MG63 (cell line): ENCODE measurements around the gene GNPTAB. TPM values are rescaled to one million over a fixed set of nuclear protein-coding genes. Genes with fewer than 3 reads are reported as not detected.
A peak's percentile ranks its signal among the peaks of the same experiment; 100 is the strongest.
"Not testable (repeated sequence)": the region's sequence is repeated elsewhere in the genome, so short reads cannot be mapped to it uniquely, and the experiment has no call there.

Experiments
- DNase-seq: peaks from one replicate; pipeline ENCODE4 v3.0.0-alpha.2; 2020
- H3K27me3 ChIP-seq: fragments of 250-450 bp; sonication (Bioruptor Pico); 2 replicates; pipeline ENCODE4 v1.5.1; 2020; ENCODE audit warnings: mild to moderate bottlenecking, moderate library complexity
- H3K36me3 ChIP-seq: fragments of 250-450 bp; sonication (Bioruptor Pico); 2 replicates; pipeline ENCODE4 v1.5.1; 2020; ENCODE audit warnings: mild to moderate bottlenecking, moderate library complexity
- H3K4me3 ChIP-seq: fragments of 250-450 bp; sonication (Bioruptor Pico); 2 replicates; pipeline ENCODE4 v1.5.1; 2020; ENCODE audit warnings: mild to moderate bottlenecking, moderate library complexity
- H3K9me3 ChIP-seq: fragments of 250-450 bp; sonication (Bioruptor Pico); 2 replicates; pipeline ENCODE4 v1.5.1; 2020; ENCODE audit warnings: mild to moderate bottlenecking, moderate library complexity
- total RNA-seq: library from RNA; depleted of rRNA; stranded (reverse); fragments of >200 nt; shearing (Covaris generic); gene quantifications from 2 replicates; pipeline ENCODE4 v1.2.3, GENCODE V29; 2014; ENCODE audit warnings: low replicate concordance

GNPTAB gene
- total RNA-seq, 1 experiment from 2014 or later = 4.9 TPM

DNA sequence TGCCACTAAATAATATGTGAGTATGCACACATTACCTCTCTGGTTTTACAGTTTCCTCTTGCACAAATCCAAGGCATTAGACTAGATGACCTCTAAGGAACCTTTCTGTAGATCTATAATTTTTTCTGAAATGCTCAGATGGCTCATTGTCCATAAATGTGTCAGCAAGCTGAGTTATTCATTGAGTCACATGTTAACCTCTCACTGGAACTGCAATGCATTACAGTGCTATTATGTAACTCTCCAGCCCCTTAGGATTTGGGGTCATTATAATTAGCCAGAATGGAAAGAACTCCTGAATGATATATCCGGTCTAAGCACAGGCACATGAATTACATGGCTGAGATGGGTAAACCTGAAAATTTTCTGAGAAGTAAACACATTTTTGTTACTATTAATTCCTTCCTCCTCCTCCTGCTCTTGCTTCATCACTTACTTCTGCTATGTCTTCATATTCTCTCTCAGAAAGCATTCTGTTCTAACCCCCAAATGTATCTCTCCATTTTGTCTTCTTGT is 26.3 kb upstream of the GNPTAB start:
- Histone ChIP-seq H3K36me3 (no peaks in the 10 kb centered on the region), H3K27me3 (no peaks in the 10 kb centered on the region), H3K4me3 (no peak overlapping the region), H3K9me3 (no peaks in the 10 kb centered on the region)
- no peak for DNase-seq

DNA sequence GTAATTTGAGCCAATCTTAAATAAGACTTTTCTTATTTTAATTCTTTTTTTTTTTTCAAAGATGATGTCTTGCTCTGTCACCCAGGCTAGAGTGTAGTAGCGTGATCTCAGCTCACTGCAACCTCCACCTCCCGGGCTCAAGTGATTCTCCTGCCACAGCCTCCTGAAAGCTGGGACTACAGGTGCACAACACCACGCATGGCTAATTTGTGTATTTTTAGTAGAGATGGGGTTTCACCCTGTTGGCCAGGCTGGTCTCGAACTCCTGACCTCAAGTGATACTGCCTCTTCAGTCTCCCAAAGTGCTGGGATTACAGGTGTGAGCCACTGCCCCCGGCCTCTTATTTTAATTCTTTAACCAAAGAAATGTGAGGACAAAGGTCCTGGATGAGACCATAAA is 25.9 kb upstream of the GNPTAB start:
- not testable (repeated sequence) for H3K9me3 ChIP-seq, H3K4me3 ChIP-seq, H3K36me3 ChIP-seq, H3K27me3 ChIP-seq, DNase-seq

DNA sequence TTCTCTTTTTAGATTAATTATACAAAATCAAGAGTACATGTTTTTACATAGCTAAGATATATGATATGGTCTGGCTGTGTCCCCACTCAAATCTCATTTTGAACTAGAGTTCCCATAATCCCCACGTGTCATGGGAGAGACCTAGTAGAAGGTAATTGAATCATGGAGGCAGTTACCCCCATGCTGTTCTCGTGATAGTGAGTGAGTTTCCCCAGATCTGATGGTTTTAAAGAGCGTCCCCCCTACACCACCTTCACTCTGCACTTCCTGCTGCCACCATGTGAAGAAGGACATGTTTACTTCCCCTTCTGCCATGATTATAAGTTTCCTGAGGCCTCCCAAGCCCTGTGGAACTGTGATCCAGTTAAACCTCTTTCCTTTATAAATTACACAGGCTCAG is 25.2 kb upstream of the GNPTAB start:
- no peaks in the 10 kb centered on the region for H3K9me3 ChIP-seq
- no peaks in the 10 kb centered on the region for H3K27me3 ChIP-seq
- H3K4me3 ChIP-seq = no peak overlapping the region
- no peaks in the 10 kb centered on the region for H3K36me3 ChIP-seq
- no peak for DNase-seq

DNA sequence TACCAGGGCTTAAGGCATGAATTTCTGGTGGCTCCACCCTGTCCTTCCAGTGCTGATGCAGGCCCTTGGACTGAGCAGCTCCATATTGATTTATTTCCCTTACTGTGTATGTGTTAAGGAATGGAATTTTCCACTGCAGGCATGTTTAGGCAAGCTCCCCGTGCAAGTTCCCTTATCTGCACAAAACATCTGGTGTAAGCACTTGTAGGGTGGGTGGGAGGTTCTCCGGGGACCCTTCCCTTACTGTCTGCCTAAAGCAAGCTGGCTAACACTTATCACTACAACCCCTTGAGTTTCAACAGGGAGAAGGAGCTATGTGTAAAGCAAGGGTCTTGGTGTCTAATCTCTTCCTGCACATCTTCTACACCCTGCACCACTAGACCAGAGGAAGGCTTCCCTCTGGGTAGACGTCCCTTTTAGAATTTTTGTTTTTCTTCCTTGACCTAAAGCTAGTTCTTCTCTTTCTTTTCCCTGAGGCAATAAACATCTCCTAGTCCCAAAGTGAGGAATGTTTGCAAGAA is 24.7 kb upstream of the GNPTAB start:
- no peak for DNase-seq
- Histone ChIP-seq H3K36me3 (no peaks in the 10 kb centered on the region), H3K27me3 (no peaks in the 10 kb centered on the region), H3K9me3 (no peaks in the 10 kb centered on the region), H3K4me3 (no peak overlapping the region)

DNA sequence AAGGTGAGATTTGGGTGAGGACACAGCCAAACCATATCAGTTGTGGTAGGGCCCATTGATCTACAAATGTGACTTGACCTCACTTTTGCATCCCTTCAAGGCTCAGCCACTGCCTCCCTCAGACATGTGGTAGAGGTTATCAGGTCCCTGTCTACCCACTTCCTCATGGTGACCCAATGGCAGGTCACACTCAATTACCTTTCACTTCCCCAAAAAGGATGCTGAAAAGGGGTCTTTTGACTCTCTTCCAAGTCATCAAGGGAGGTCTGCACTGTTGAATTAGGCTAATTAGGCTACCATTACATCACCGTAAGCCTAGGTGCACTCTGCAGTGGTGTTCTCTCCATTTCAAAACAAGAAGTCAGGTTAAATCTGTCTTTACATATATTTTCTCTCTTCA is 24.0 kb upstream of the GNPTAB start:
- H3K27me3 ChIP-seq = no peaks in the 10 kb centered on the region
- DNase-seq = no peak
- no peaks in the 10 kb centered on the region for H3K36me3 ChIP-seq
- H3K9me3 ChIP-seq = no peaks in the 10 kb centered on the region
- H3K4me3 ChIP-seq = no peak overlapping the region

DNA sequence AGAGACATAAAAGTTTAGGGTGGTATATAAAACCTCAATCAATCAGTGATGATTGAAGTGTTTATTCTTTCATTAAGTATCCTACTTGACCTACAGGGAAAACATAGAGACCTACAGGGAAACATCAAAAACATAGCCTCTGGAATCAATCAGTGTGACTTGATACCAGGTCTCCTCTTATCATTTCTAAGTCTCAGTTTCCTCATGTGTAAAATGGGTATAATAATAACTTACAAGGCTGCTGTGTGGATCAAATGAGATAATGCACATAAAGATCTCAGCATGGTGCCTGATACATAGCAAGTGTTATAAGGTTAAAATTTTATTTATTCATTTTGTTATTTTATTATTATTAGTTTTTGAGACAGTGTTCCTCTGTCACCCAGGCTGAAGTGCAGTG is 22.2 kb upstream of the GNPTAB start:
- Histone ChIP-seq H3K27me3 (no peaks in the 10 kb centered on the region), H3K9me3 (no peaks in the 10 kb centered on the region), H3K4me3 (no peak overlapping the region), H3K36me3 (no peaks in the 10 kb centered on the region)
- DNase-seq = no peak

DNA sequence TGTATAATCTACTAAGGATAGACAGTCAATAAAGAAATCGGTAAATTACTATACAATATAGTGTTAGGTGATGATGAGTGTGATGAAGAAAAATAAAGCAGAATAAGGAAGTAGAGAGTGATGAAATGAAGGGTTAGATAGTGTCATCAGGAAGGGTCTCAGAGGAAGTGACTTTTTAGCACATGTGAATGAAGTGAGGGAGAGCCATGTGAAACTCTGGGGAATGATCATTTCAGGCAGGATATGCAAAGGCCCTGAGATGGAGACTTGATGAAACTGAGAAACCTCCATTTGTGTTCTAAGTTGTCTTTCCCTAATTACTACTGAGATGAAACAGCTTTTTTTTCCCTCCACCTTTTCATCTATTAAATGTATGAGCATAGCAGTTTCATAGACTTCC is 19.4 kb upstream of the GNPTAB start:
- no peaks in the 10 kb centered on the region for H3K9me3 ChIP-seq
- no peaks in the 10 kb centered on the region for H3K36me3 ChIP-seq
- H3K4me3 ChIP-seq = no peak overlapping the region
- DNase-seq = no peak
- no peaks in the 10 kb centered on the region for H3K27me3 ChIP-seq

DNA sequence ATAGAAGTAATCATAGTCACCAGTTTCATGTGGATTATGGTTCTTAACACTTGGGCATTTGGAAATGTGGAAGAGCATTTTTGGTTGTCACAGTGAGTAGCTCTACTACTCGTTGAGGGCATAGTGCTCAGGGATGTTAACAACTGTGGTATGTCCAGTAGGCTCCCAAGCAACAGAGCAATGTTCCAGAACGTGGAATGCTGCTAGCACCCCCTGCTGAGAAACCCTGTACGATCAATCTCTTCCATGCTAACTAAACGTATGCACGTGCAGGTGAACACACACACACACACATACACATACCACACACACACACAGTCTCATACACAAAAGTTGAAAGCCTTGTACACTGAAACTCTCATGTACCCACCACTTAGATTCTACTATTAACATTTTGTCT is 16.6 kb upstream of the GNPTAB start:
- H3K27me3 ChIP-seq = no peaks in the 10 kb centered on the region
- no peak overlapping the region for H3K4me3 ChIP-seq
- no peaks in the 10 kb centered on the region for H3K36me3 ChIP-seq
- no peaks in the 10 kb centered on the region for H3K9me3 ChIP-seq
- DNase-seq = no peak

DNA sequence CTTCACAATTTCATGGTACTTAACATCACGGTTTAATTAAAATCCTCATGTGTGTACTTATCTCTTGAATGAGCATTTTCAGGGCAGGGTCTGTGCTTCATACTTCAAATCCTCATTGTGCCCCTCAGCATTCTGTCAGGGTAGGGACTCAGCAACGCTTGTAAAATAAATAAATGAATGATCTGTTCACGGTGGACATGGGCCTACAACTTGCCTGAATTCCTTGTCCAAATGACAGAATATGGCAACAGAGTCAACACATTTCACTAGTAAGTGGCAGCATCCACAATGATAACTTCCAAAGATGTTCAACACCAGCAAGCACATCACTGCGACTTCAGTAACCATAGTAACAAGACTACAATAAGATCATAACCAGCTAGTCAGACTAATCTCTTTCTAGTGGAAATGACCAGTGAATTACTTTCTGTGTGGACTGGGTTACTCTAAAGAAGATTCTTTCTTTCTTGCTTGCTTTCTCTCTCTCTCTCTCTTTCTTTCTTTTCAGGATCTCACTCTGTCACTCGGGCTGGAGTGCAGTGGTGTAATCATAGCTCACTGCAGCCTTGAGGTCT is 14.5 kb upstream of the GNPTAB start:
- Histone ChIP-seq H3K27me3 (no peaks in the 10 kb centered on the region), H3K9me3 (no peaks in the 10 kb centered on the region), H3K36me3 (no peaks in the 10 kb centered on the region), H3K4me3 (no peak overlapping the region)
- no peak for DNase-seq

DNA sequence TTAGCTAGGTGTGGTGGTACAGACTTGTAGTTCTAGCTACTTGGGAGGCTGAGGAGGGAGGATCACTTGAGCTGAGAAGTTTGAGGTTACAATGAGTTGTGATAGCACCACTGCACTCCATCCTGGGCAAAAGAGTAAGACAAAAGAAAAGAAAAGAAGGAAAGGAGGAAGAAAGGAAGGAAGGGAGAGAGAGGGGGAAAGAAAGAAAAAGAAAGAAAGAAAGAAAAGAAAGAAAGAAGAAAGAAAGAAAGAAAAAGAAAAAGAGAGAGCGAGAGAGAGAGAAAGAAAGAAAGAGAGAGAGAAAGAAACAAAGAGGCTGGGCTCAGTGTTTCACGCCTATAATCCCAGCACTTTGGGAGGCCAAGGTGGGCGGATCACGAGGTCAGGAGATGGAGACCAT is 10.3 kb upstream of the GNPTAB start:
- H3K27me3 ChIP-seq = no peaks in the 10 kb centered on the region
- no peak for DNase-seq
- H3K4me3 ChIP-seq = no peak overlapping the region
- no peaks in the 10 kb centered on the region for H3K9me3 ChIP-seq
- no peaks in the 10 kb centered on the region for H3K36me3 ChIP-seq

DNA sequence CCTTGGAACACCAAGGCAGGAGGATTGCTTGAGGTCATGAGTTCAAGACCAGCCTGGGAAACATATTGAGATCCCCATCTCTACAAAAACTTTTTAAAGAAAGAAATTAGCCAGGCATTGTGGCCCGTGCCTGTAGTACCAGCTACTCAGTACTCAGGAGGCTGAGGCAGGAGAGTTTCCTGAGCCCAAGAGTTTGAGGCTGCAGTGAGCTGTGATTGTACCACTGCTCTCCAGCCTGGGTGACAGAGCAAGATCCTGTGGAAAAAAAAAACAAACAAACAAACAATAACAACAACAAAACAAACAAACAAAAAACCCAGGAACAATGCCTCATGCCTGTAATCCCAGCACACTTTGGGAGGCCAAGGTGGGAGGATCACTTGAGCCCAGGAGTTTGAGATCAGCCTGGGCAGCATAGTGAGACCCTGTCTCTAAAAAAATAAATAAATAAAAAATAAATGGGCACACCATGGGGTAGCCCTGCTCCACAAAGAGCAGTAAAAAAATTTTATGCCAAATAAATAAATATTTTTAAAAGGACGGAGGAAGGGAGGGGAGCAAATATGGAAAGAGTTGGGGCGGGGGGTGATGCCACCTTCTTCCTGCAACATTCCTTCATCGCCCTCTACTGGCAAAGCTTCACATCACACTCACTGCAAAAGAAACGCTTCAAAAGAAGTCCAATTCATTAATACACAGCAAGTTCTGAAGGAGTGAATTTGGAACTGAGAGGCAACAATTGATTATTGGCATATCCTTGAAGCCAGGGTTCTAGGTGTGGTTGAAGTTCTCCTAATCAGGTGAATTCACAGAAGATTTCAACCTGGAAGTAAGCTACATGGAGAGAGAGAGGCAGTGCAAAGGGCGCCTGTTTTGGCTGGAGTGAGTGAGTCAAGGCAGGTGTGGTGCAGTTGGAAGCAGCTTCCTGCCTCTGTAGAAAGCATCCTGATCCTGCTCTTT is 8.8 kb upstream of the GNPTAB start:
- no peaks in the 10 kb centered on the region for H3K27me3 ChIP-seq
- peak; percentile 42 for DNase-seq
- no peaks in the 10 kb centered on the region for H3K36me3 ChIP-seq
- H3K9me3 ChIP-seq = no peaks in the 10 kb centered on the region
- H3K4me3 ChIP-seq = no peak overlapping the region

DNA sequence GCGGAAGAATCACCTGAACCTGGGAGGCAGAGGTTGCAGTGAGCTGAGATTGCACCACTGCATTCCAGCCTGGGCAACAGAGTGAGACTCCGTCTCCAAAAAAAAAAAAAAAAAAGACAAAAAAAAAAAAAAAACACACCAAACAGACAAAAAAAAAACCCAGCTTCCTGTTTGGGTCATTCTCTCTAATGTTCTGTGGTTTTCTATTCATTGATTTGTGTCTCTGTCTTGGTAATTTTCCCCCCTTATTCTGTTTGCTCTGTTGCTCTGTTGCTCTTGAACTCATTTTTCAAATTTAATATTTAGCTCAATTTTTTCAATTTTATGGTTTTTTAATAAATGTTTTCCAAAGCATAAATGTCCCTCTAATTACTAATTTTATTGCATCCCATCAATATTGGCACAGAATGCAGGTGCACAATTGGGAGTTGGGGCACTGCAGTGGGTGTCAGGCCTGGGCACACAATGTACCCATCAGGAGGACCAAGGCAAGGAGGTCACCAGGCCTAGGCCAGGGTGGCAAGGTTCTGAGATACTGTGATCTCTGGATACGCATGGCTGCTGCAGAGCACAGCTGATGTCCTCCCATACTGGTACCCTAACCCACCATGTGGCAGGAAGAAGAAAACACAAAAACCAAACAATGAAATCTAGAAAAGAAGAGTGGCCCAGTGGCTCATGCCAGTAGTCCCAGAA is 8.0 kb upstream of the GNPTAB start:
- DNase-seq = no peak

DNA sequence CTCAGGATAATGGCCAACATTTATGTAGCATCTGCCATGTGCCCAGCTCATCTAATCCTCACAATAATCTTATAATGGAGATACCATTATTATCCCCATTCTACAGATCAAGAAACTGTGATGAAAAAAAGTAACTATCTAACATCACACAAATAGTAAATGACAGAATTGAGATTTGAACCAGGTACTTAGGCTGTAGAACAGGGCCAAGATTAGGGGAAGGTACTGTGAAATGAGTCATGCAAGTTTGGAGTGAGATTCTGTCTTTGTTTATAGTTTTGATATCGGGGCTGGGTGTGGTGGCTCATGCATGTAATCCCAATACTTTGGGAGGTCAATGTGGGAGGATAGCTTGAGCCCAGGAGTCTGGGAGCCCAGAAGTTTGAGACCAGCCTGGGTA is 1.3 kb upstream of the GNPTAB start:
- DNase-seq = no peak
- no peaks in the 10 kb centered on the region for H3K9me3 ChIP-seq
- no peak overlapping the region for H3K4me3 ChIP-seq
- H3K36me3 ChIP-seq = no peaks in the 10 kb centered on the region
- no peaks in the 10 kb centered on the region for H3K27me3 ChIP-seq

More for the DNA sequence above, 8.0 kb upstream of the GNPTAB start:
- H3K9me3 ChIP-seq = no peaks in the 10 kb centered on the region
- H3K4me3 ChIP-seq = no peak overlapping the region
- no peaks in the 10 kb centered on the region for H3K36me3 ChIP-seq
- H3K27me3 ChIP-seq = no peaks in the 10 kb centered on the region

DNA sequence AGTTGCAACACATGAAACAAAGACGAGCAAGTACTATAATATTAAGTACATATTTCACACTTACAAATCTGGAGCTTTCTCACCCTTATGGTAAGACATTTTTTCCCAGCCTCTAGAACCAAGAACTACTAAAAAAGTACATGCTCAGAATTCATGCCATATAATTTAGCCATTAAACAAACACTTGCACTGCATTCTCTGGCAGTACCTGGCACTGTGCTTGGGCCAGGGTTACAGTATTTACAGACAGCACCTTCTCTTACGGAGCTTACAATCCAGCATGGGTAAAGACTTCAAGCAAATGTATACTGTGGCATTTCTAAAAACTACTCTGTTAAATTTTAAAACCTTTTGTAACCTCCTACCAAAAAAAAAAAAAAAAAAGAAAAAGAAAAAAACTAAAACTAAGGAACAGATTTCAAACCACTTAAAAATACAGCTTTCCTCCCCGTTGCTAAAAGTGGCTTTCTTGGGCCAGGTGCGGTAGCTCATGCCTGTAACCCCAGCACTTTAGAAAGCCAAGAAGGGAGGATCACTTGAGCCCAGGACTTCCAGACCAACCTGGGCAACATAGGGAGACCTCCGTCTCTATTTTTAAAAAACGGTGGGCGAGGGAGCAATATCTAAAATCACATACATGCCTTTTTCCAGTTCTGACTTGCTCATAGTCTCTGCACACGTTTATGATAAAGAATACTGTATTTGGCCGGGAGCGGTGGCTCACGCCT is 956 bp downstream of the GNPTAB start:
- no peaks in the 10 kb centered on the region for H3K27me3 ChIP-seq
- peak overlapping the region; percentile 65 for H3K4me3 ChIP-seq
- DNase-seq = no peak
- H3K9me3 ChIP-seq = no peaks in the 10 kb centered on the region
- no peaks in the 10 kb centered on the region for H3K36me3 ChIP-seq

DNA sequence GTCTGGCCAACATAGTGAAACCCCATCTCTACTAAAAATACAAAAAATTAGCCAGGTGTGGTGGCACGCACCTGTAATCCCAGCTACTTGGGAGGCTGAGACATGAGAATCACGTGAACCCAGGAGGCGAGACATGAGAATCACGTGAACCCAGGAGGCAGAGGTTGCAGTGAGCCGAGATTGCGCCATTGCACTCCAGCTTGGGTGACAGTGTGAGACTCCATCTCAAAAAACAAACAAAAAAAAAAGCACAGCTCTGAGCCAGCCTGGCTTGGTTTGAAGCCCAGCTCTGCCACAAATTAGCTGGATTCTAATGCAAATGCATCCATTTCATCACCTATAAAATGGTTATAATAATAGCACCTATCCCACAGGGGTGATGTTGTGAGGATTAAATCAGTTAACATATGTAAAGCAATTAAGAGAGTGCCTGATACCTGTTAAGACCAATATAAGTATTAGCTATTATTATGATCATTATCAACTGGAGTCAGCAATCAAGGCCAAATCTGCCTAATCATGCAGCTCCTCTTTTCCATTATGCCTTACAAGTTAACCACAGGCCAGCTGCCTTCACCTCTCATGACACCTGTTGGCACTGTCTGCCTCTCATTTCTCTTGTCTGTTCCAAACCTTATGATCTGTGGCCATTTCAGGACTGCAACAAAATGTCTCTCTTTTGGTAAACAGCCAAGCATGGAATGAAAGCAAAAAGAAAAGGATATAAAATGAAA is 2.1 kb downstream of the GNPTAB start:
- Histone ChIP-seq H3K36me3 (no peaks in the 10 kb centered on the region), H3K4me3 (no peak overlapping the region), H3K27me3 (no peaks in the 10 kb centered on the region), H3K9me3 (no peaks in the 10 kb centered on the region)
- DNase-seq = no peak

DNA sequence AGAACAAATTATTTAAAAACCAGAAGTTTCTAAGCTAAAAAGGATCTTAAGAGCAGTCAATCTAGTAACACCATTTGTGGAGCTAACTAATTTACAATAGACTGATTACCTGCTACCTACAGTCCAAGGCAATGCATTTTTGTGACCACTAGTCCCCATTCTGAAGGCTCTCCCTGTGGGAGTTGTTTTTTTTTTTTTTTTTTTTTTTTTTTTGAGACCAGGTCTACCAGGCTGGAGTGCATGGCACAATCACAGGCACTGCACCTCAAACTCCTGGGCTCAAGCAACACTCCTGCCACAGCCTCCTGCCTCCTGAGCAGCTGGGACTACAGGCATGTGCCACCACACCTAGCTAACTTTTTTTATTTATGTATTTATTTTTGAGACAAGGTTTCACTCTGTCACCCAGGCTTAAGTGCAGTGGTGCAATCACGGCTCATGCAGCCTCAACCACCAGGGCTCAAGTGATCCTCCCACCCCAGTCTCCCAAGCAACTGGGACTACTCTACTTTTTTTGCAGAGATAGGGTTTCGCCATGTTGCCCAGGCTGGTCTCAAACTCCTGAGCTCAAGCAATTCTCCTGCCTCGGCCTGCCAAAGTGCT is 3.9 kb downstream of the GNPTAB start:
- no peak overlapping the region for H3K4me3 ChIP-seq
- no peaks in the 10 kb centered on the region for H3K27me3 ChIP-seq
- H3K9me3 ChIP-seq = no peaks in the 10 kb centered on the region
- no peak for DNase-seq
- no peaks in the 10 kb centered on the region for H3K36me3 ChIP-seq
